ENCODE data around the gene SGSM1. TPM values are rescaled to one million over a fixed set of nuclear protein-coding genes. Genes with fewer than 3 reads are reported as not detected.

Gene SGSM1
- total and polyA plus RNA-seq, 4 donors, result 0.57 to 4.5 (median 2.7) TPM

DNA sequence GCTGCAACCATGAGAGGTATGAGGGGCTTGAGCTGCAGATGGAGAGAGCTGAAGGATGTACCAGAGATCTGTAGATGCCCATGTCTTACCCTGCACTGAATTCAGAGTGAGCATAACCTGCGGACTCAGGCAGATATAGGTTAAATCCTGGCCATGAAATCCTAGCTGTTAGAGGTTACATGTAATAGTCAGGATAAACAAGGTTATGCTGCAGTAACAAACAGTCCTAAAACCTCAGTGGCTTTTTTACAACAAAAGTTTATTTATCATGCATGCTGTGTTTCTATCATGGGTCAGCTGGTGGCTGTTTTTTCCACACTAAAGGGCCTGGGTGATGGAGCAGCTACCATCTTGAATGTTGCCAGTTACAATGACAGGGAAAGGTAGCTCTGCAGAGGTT lies 70.7 kb downstream of the SGSM1 start:
- Histone ChIP-seq H3K27me3 (ENCODE audit: control insufficient read depth in 3 of 3, insufficient read depth in 3 of 3, low read length in 2 of 3) (no peaks in the 10 kb centered on the region), H3K9me3 (ENCODE audit: control insufficient read depth in 4 of 4, insufficient read depth in 3 of 4, low read length in 3 of 4) (peaks cover 0 to 8% (median 0%) of the 10 kb centered on the region in 4 donors), H3K4me1 (ENCODE audit: control insufficient read depth in 5 of 5, insufficient read depth in 5 of 5, low read length in 5 of 5) (peaks cover 0 to 2% (median 0%) of the 10 kb centered on the region in 5 donors), H3K9ac (ENCODE audit: insufficient read depth in 1 of 2, low read length in 2 of 2) (no peak overlapping the region), H3K27ac (ENCODE audit: low read depth in 1 of 2, low read length in 1 of 2) (no peak overlapping the region), H3K36me3 (ENCODE audit: control insufficient read depth in 4 of 4, insufficient read depth in 4 of 4, low read length in 4 of 4) (peaks cover 0 to 5% (median 0%) of the 10 kb centered on the region in 4 donors), H3K4me3 (no peak overlapping the region)
- DNase-seq (no peak), ATAC-seq (ENCODE audit: insufficient read depth, low FRiP score) (no peak)
- no peak for TF ChIP-seq CTCF (IDR thresholded peaks at IDR 0.05; ENCODE audit: control extremely low read depth, extremely low read depth)
- WGBS, 2 donors, result 96% methylated on average over 1 of the region's 1 CpG

GRCh38 chr22:24878969-24879368 lies 73.0 kb downstream of the SGSM1 start:
- ATAC-seq (ENCODE audit: insufficient read depth, low FRiP score) (no peak), DNase-seq (no peak)
- Histone ChIP-seq H3K9ac (ENCODE audit: insufficient read depth in 1 of 2, low read length in 2 of 2) (no peak overlapping the region), H3K4me1 (ENCODE audit: control insufficient read depth in 5 of 5, insufficient read depth in 5 of 5, low read length in 5 of 5) (peaks cover 0 to 2% (median 0%) of the 10 kb centered on the region in 5 donors), H3K27ac (ENCODE audit: low read depth in 1 of 2, low read length in 1 of 2) (no peak overlapping the region), H3K4me3 (no peak overlapping the region), H3K9me3 (ENCODE audit: control insufficient read depth in 4 of 4, insufficient read depth in 3 of 4, low read length in 3 of 4) (peaks cover 0 to 8% (median 0%) of the 10 kb centered on the region in 4 donors), H3K27me3 (ENCODE audit: control insufficient read depth in 3 of 3, insufficient read depth in 3 of 3, low read length in 2 of 3) (no peaks in the 10 kb centered on the region), H3K36me3 (ENCODE audit: control insufficient read depth in 4 of 4, insufficient read depth in 4 of 4, low read length in 4 of 4) (peaks cover 0 to 5% (median 0%) of the 10 kb centered on the region in 4 donors)
- TF ChIP-seq CTCF (IDR thresholded peaks at IDR 0.05; ENCODE audit: control extremely low read depth, extremely low read depth), result no peak
- WGBS, 2 donors, result 95 to 96% methylated on average over 2 of the region's 2 CpGs

DNA sequence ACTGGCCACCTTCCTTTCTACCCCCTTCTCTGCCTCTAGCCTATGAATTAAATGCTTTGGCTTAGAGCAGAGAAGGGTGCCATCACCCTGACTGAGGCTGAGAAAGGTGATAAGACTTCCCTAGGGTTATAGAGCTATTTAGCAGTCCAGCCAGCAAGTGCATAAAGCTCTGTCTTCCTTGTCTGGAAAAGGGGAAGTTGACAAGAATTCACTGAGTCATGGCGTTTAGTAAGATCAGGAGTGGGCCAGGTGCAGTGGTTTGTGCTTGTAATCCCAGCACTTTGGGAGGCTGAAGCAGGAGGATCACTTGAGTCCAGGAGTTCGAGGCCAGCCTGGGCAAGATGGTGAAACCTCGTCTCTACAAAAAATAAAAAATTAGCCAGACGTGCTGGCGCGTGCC lies 77.4 kb downstream of the SGSM1 start:
- Histone ChIP-seq H3K27me3 (ENCODE audit: control insufficient read depth in 3 of 3, insufficient read depth in 3 of 3, low read length in 2 of 3) (no peaks in the 10 kb centered on the region), H3K9me3 (ENCODE audit: control insufficient read depth in 4 of 4, insufficient read depth in 3 of 4, low read length in 3 of 4) (no peaks in the 10 kb centered on the region), H3K9ac (ENCODE audit: insufficient read depth in 1 of 2, low read length in 2 of 2) (no peak overlapping the region), H3K4me3 (no peak overlapping the region), H3K36me3 (ENCODE audit: control insufficient read depth in 4 of 4, insufficient read depth in 4 of 4, low read length in 4 of 4) (peaks cover 0 to 1% (median 0%) of the 10 kb centered on the region in 4 donors), H3K27ac (ENCODE audit: low read depth in 1 of 2, low read length in 1 of 2) (no peak overlapping the region), H3K4me1 (ENCODE audit: control insufficient read depth in 5 of 5, insufficient read depth in 5 of 5, low read length in 5 of 5) (no peaks in the 10 kb centered on the region)
- TF ChIP-seq CTCF (IDR thresholded peaks at IDR 0.05; ENCODE audit: control extremely low read depth, extremely low read depth), result no peak
- 88% methylated on average over 6 of the region's 6 CpGs for WGBS, 2 donors
- ATAC-seq (ENCODE audit: insufficient read depth, low FRiP score) (no peak), DNase-seq (no peak)

- H3K27ac ChIP-seq (ENCODE audit: low read depth in 1 of 2, low read length in 1 of 2), result no peak overlapping the region
- no peak for TF ChIP-seq CTCF (IDR thresholded peaks at IDR 0.05; ENCODE audit: control extremely low read depth, extremely low read depth)
- no peaks in the 10 kb centered on the region for H3K27me3 ChIP-seq (ENCODE audit: control insufficient read depth in 3 of 3, insufficient read depth in 3 of 3, low read length in 2 of 3)
- no peaks in the 10 kb centered on the region for H3K36me3 ChIP-seq (ENCODE audit: control insufficient read depth in 4 of 4, insufficient read depth in 4 of 4, low read length in 4 of 4)
- no peaks in the 10 kb centered on the region for H3K9me3 ChIP-seq (ENCODE audit: control insufficient read depth in 4 of 4, insufficient read depth in 3 of 4, low read length in 3 of 4)
- ATAC-seq (ENCODE audit: insufficient read depth, low FRiP score) (no peak), DNase-seq (no peak)
- no peaks in the 10 kb centered on the region for H3K4me1 ChIP-seq (ENCODE audit: control insufficient read depth in 5 of 5, insufficient read depth in 5 of 5, low read length in 5 of 5)
- no peak overlapping the region for H3K4me3 ChIP-seq
- no peak overlapping the region for H3K9ac ChIP-seq (ENCODE audit: insufficient read depth in 1 of 2, low read length in 2 of 2)
- WGBS, 2 donors, result 82 to 94% methylated on average over 2 of the region's 2 CpGs
Measured at GRCh38 chr22:24887260-24887659, 81.2 kb downstream of the SGSM1 start.

All from lung (tissue), 12 donors.